ENCODE data around the gene LRRC25. TPM values are rescaled to one million over a fixed set of nuclear protein-coding genes. Genes with fewer than 3 reads are reported as not detected.

LRRC25 gene
- total and polyA plus RNA-seq, 10 of the 15 experiments (the other 5 are each of a cell fraction or from before 2014, with no cell fraction given): 0.38 to 2.9 (median 1.2) TPM

DNA sequence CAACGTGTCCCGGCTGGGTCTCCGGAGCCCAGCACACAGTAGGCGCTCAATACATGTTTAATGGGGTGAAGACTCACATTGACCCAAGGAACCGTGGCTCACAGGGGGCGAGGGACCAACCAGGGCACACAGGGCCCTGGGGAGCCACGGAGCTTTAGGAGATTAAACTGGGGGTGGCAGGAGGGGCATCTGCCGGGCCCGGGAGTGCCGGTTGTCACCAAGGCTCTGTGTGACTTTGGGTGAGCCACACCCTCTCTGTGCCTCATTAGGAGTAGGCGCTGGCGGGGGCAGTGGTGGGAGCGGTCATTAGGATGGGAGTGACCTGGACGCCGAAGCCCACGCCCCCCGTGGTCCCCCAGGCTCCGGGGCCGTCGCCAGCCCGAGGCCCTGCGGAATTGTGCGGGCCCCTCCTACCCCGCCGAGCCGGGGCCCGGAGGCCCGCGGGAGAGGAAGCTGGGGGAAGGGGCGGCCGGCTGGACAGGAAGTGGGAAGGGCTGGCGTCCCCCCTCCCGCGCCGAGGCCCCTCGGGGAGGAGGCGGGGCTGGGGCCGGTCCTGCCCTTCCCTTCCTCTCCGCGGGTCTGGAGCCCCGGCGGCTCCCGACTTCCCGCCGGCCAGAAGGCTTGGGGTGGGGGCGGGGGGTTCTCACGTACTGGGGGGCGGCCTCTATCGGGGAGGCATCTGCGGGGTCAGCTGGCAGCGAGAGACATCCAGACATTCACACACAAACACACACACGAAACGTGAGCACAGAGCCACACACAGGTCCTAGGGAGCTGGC, 20.0 kb upstream of the LRRC25 start:
- Histone ChIP-seq H3K4me3 (peak overlapping the region; percentile 65), H3K4me1 (ENCODE audit: control insufficient read depth, insufficient read depth, low read length) (peaks cover 62% of the 10 kb centered on the region), H3K4me2 (ENCODE audit: control insufficient read depth, insufficient read depth) (peak overlapping the region; percentile 94), H4K20me1 (ENCODE audit: control insufficient read depth, insufficient read depth) (no peaks in the 10 kb centered on the region), H3K79me2 (ENCODE audit: control insufficient read depth, insufficient read depth, low read length) (peaks cover 32% of the 10 kb centered on the region), H3K9ac (ENCODE audit: control insufficient read depth, insufficient read depth, low read length) (peak overlapping the region; percentile 76), H3K9me3 (replicated peaks; ENCODE audit: control insufficient read depth, insufficient read depth, low read length) (no peaks in the 10 kb centered on the region), H3K36me3 (ENCODE audit: control insufficient read depth in 2 of 2, insufficient read depth in 2 of 2, low read length in 1 of 2) (no peaks in the 10 kb centered on the region), H2AFZ (ENCODE audit: control insufficient read depth, low read depth, low read length) (peak overlapping the region; percentile 20), H3K27ac (ENCODE audit: control insufficient read depth, insufficient read depth) (peak overlapping the region; percentile 78), H3K27me3 (replicated peaks in 1 of 2; ENCODE audit: control insufficient read depth in 2 of 2, insufficient read depth in 2 of 2, low read length in 1 of 2) (no peaks in the 10 kb centered on the region)
- ChIA-PET POLR2A (interaction anchor here (0.5 to 2.6 kb wide), 9 partner anchors 16 to 241 kb away, joined by 3 to 21 read pairs (median 4); partner anchors contain the start of genes JUND and LSM4), RAD21 (ENCODE audit: unreplicated experiment) (interaction anchor here (0.6 to 2.1 kb wide), 10 partner anchors 11 to 426 kb away, joined by 3 to 12 read pairs (median 4); partner anchors contain the start of genes JUND and LSM4), CTCF (interaction anchor here (0.7 to 8.8 kb wide), 7 partner anchors 28 to 138 kb away, joined by 3 to 88 read pairs (median 14); partner anchors contain the start of genes GDF15 and JUND), SMC1A (ENCODE audit: uncharacterized antibody, unreplicated experiment) (interaction anchor here (0.6 to 2.6 kb wide), 7 partner anchors 11 to 236 kb away, joined by 3 to 11 read pairs (median 3); no protein-coding TSS in a partner anchor)
- BruUV-seq (replicated peaks): no TSS peak
- intact Hi-C loops (cut with micrococcal nuclease; ENCODE audit: unreplicated experiment) (loop anchor here (10.0 kb wide), 1 partner anchor 213 kb away; the partner anchor contains the start of gene RAB3A), in situ Hi-C loops (cut with MboI) (no loop called here)
- ATAC-seq (peak; percentile 45), FAIRE-seq (no peak), DNase-seq (ENCODE audit: low read depth, low spot score) (no peak)
- WGBS (ENCODE audit: insufficient coverage, insufficient replicate concordance, low lambda C conversion rate, missing lambda C conversion rate): 0% methylated on average over 22 of the region's 53 CpGs
- TF ChIP-seq RUNX3 (IDR thresholded peaks at IDR 0.05; ENCODE audit: low read length) (peak; percentile 40; the same call in 1 of the 2 replicates), ETV6 (conservative IDR thresholded peaks at IDR 0.05 in 1 of 2, IDR thresholded peaks at IDR 0.05 in 1 of 2; ENCODE audit: borderline replicate concordance in 1 of 2, low read depth in 1 of 2) (peak in 1 of 2 experiments; percentile 16; a peak in 1 of 4 replicates), POLR2A (IDR thresholded peaks at IDR 0.05; ENCODE audit: low read depth, low read length) (peak; percentile 15), MYB (IDR thresholded peaks at IDR 0.05; ENCODE audit: borderline replicate concordance, low read depth, low read length) (no peak), NFXL1 (IDR thresholded peaks at IDR 0.05; ENCODE audit: borderline replicate concordance) (0 out of 2 replicates have a peak, but pooled peaks have one; percentile 52), ELK1 (IDR thresholded peaks at IDR 0.05; ENCODE audit: low read depth, low read length) (0 out of 2 replicates have a peak, but pooled peaks have one; percentile 18), ZNF207 (IDR thresholded peaks at IDR 0.05; ENCODE audit: borderline replicate concordance) (peak; percentile 86), BCL11A (IDR thresholded peaks at IDR 0.05; ENCODE audit: low read depth, low read length) (no peak), IKZF2 (IDR thresholded peaks at IDR 0.05) (no peak), JUND (IDR thresholded peaks at IDR 0.05; ENCODE audit: low read depth, low read length) (no peak), HDGF (IDR thresholded peaks at IDR 0.05) (no peak), SPI1 (IDR thresholded peaks at IDR 0.05; ENCODE audit: borderline replicate concordance, insufficient read depth, low read depth, low read length) (peak; percentile 46; the same call in 1 of the 2 replicates), CREB1 (IDR thresholded peaks at IDR 0.05; ENCODE audit: low read depth) (0 out of 2 replicates have a peak, but pooled peaks have one; percentile 16), BRCA1 (IDR thresholded peaks at IDR 0.05; ENCODE audit: low read depth, low read length) (no peak)
- TF ChIP-seq, protein P1, sequence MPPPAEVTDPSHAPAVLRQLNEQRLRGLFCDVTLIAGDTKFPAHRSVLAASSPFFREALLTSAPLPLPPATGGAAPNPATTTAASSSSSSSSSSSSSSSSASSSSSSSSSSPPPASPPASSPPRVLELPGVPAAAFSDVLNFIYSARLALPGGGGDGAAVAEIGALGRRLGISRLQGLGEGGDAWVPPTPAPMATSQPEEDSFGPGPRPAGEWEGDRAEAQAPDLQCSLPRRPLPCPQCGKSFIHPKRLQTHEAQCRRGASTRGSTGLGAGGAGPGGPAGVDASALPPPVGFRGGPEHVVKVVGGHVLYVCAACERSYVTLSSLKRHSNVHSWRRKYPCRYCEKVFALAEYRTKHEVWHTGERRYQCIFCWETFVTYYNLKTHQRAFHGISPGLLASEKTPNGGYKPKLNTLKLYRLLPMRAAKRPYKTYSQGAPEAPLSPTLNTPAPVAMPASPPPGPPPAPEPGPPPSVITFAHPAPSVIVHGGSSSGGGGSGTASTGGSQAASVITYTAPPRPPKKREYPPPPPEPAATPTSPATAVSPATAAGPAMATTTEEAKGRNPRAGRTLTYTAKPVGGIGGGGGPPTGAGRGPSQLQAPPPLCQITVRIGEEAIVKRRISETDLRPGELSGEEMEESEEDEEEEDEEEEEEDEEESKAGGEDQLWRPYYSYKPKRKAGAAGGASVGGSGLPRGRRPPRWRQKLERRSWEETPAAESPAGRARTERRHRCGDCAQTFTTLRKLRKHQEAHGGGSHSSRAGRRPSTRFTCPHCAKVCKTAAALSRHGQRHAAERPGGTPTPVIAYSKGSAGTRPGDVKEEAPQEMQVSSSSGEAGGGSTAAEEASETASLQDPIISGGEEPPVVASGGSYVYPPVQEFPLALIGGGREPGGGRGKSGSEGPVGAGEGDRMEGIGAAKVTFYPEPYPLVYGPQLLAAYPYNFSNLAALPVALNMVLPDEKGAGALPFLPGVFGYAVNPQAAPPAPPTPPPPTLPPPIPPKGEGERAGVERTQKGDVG (CRISPR knock-in tag; IDR thresholded peaks at IDR 0.05): no peak
